Subcutaneous abdominal adipose tissue (tissue), 5 donors: Measurements from ENCODE around the gene LRP1B.

ENCODE experiments used
- H3K27ac ChIP-seq: one replicate; pipeline ENCODE4 v1.7.0; 2013; ENCODE audit warnings: low read depth, mild to moderate bottlenecking, inconsistent platforms, low read length, moderate library complexity
- H3K27me3 ChIP-seq, 5 donors: one replicate each; pipeline ENCODE4 v1.7.0; 2013; ENCODE audit warnings: low read length in 5 of 5, inconsistent platforms in 1 of 5; ENCODE audit not compliant: control insufficient read depth in 5 of 5, insufficient read depth in 4 of 5
- H3K36me3 ChIP-seq, 5 donors: one replicate each; pipeline ENCODE4 v1.7.0; 2013; ENCODE audit warnings: low read length in 5 of 5; ENCODE audit not compliant: control insufficient read depth in 5 of 5, insufficient read depth in 5 of 5
- H3K4me1 ChIP-seq, 5 donors: one replicate each; pipeline ENCODE4 v1.7.0; 2013; ENCODE audit warnings: low read length in 5 of 5, mild to moderate bottlenecking in 3 of 5, moderate library complexity in 1 of 5; ENCODE audit not compliant: control insufficient read depth in 5 of 5, insufficient read depth in 5 of 5
- H3K4me3 ChIP-seq, 5 donors: one replicate each; pipeline ENCODE4 v1.7.0; 2013; ENCODE audit warnings: low read length in 5 of 5, low read depth in 1 of 5
- H3K9ac ChIP-seq, 5 donors: one replicate each; pipeline ENCODE4 v1.7.0; 2013; ENCODE audit warnings: low read length in 5 of 5, mild to moderate bottlenecking in 4 of 5, moderate library complexity in 3 of 5
- H3K9me3 ChIP-seq, 5 donors: one replicate each; pipeline ENCODE4 v1.7.0; 2013; ENCODE audit warnings: low read length in 5 of 5; ENCODE audit not compliant: control insufficient read depth in 5 of 5
- donor health status: healthy.
- donor health status: healthy.
- donor health status: healthy.
- donor health status: healthy.
- donor health status: healthy.

The LRP1B gene

DNA sequence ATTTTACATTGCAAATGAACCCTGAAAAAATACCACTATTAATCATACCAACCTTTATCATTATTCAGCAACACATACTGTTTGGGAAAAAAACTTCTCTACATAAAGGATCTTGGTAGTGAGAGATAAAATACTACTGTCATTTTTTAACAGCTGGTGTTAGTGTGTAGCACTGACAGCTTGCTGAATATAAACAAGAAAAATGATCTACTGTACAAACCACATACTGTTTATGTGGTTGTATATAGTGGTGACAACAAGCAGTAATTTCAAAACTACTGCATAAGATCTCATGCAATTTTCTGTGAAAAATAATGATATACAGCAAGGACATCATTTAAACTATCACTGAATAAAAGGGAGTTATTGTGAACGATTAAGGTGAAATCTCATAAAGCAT lies 601.2 kb downstream of the LRP1B start:
- H3K4me3 ChIP-seq, result no peak overlapping the region
- no peak overlapping the region for H3K9ac ChIP-seq
- H3K4me1 ChIP-seq, result peaks cover 0 to 3% (median 0%) of the 10 kb centered on the region in 5 donors
- no peaks in the 10 kb centered on the region for H3K27me3 ChIP-seq
- no peaks in the 10 kb centered on the region for H3K36me3 ChIP-seq
- H3K27ac ChIP-seq, result no peak overlapping the region
- H3K9me3 ChIP-seq, result no peaks in the 10 kb centered on the region

GRCh38 chr2:141528990-141529389 lies 601.8 kb downstream of the LRP1B start:
- Histone ChIP-seq H3K27ac (no peak overlapping the region), H3K36me3 (no peaks in the 10 kb centered on the region), H3K27me3 (no peaks in the 10 kb centered on the region), H3K9ac (no peak overlapping the region), H3K4me3 (no peak overlapping the region), H3K4me1 (no peaks in the 10 kb centered on the region), H3K9me3 (no peaks in the 10 kb centered on the region)

GRCh38 chr2:141526760-141527159 lies 604.1 kb downstream of the LRP1B start:
- Histone ChIP-seq H3K4me3 (no peak overlapping the region), H3K9me3 (no peaks in the 10 kb centered on the region), H3K27ac (no peak overlapping the region), H3K9ac (no peak overlapping the region), H3K36me3 (no peaks in the 10 kb centered on the region), H3K4me1 (no peaks in the 10 kb centered on the region), H3K27me3 (no peaks in the 10 kb centered on the region)

GRCh38 chr2:141524777-141525176 lies 606.0 kb downstream of the LRP1B start:
- Histone ChIP-seq H3K4me3 (no peak overlapping the region), H3K9ac (no peak overlapping the region), H3K27me3 (no peaks in the 10 kb centered on the region), H3K9me3 (no peaks in the 10 kb centered on the region), H3K36me3 (no peaks in the 10 kb centered on the region), H3K4me1 (no peaks in the 10 kb centered on the region), H3K27ac (no peak overlapping the region)

GRCh38 chr2:141523199-141523598 lies 607.6 kb downstream of the LRP1B start:
- H3K27ac ChIP-seq, result no peak overlapping the region
- H3K4me1 ChIP-seq, result no peaks in the 10 kb centered on the region
- no peaks in the 10 kb centered on the region for H3K27me3 ChIP-seq
- H3K9ac ChIP-seq, result no peak overlapping the region
- H3K36me3 ChIP-seq, result no peaks in the 10 kb centered on the region
- H3K9me3 ChIP-seq, result no peaks in the 10 kb centered on the region
- H3K4me3 ChIP-seq, result no peak overlapping the region

DNA sequence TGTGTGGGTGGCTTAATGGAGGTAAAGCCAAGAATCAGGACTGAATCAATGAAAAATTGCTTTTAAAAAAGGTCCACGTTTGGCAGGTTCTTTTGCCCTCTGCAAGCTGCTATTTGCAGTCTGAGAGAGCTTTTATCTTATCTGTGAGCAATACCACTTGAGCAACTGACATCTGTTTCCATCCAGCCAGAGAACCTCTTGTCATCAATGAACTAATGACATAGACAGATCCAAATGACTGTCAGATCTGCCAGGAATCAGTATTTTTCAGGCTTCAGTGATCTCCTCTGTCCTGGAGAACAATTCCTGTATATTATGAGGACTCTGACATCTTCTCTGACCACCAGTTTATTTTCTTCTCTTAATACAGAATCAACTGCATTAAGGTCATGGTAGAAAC lies 608.1 kb downstream of the LRP1B start:
- Histone ChIP-seq H3K27ac (no peak overlapping the region), H3K4me1 (no peaks in the 10 kb centered on the region), H3K36me3 (no peaks in the 10 kb centered on the region), H3K9me3 (no peaks in the 10 kb centered on the region), H3K27me3 (no peaks in the 10 kb centered on the region), H3K9ac (no peak overlapping the region), H3K4me3 (no peak overlapping the region)

- Histone ChIP-seq H3K4me3 (no peak overlapping the region), H3K27ac (no peak overlapping the region), H3K9me3 (no peaks in the 10 kb centered on the region), H3K9ac (no peak overlapping the region), H3K27me3 (no peaks in the 10 kb centered on the region), H3K36me3 (no peaks in the 10 kb centered on the region), H3K4me1 (no peaks in the 10 kb centered on the region)
Measured at GRCh38 chr2:141522048-141522447, 608.8 kb downstream of the LRP1B start.

- H3K4me3 ChIP-seq, result no peak overlapping the region
- H3K36me3 ChIP-seq, result no peaks in the 10 kb centered on the region
- no peaks in the 10 kb centered on the region for H3K4me1 ChIP-seq
- H3K27me3 ChIP-seq, result no peaks in the 10 kb centered on the region
- H3K9ac ChIP-seq, result no peak overlapping the region
- H3K27ac ChIP-seq, result no peak overlapping the region
- no peaks in the 10 kb centered on the region for H3K9me3 ChIP-seq
Measured at GRCh38 chr2:141519906-141520305, 610.9 kb downstream of the LRP1B start.

- no peaks in the 10 kb centered on the region for H3K4me1 ChIP-seq
- H3K9me3 ChIP-seq, result no peaks in the 10 kb centered on the region
- H3K9ac ChIP-seq, result no peak overlapping the region
- H3K27me3 ChIP-seq, result no peaks in the 10 kb centered on the region
- H3K36me3 ChIP-seq, result no peaks in the 10 kb centered on the region
- H3K27ac ChIP-seq, result no peak overlapping the region
- H3K4me3 ChIP-seq, result no peak overlapping the region
Measured at GRCh38 chr2:141517852-141518421, 612.9 kb downstream of the LRP1B start.

GRCh38 chr2:141517180-141517851 lies 613.5 kb downstream of the LRP1B start:
- Histone ChIP-seq H3K4me3 (no peak overlapping the region), H3K9me3 (no peaks in the 10 kb centered on the region), H3K36me3 (no peaks in the 10 kb centered on the region), H3K27ac (no peak overlapping the region), H3K4me1 (no peaks in the 10 kb centered on the region), H3K27me3 (no peaks in the 10 kb centered on the region), H3K9ac (no peak overlapping the region)
